IMR-90 (cell line): ENCODE results near the gene PLA2G2C. TPM values are rescaled to one million over a fixed set of nuclear protein-coding genes. Genes with fewer than 3 reads are reported as not detected.

ENCODE experiments used
- ATAC-seq: fragments of 200-7000 bp; cut with Tn5 transposase; 2 replicates; pipeline ENCODE4 v1.9.1; 2020; ENCODE audit warnings: low read depth, mild to moderate bottlenecking, moderate library complexity
- BruUV-seq: library from RNA; stranded (reverse); fragments of 400-500 nt; replicated peaks from 2 replicates; lab custom pipeline; 2021; lab: Mats Ljungman, UMichigan
- CTCF ChIA-PET: fragments of 300-600 bp; formaldehyde crosslinking; extraction: SDS; loops from one replicate; lab custom pipeline; 2021; ENCODE audit warnings: antibody characterized with exemption; lab: Yijun Ruan, JAX
- POLR2A ChIA-PET: fragments of 300-600 bp; sonication (Branson Sonifier 250); formaldehyde crosslinking; loops from one replicate; lab custom pipeline; 2022; ENCODE audit warnings: antibody characterized with exemption; ENCODE audit not compliant: unreplicated experiment; lab: Charles Lee
- DNase-seq: peaks from one replicate; pipeline ENCODE4 v3.0.0; 2013
- H2AFZ ChIP-seq: replicated peaks from 2 replicates; pipeline ENCODE3; 2013; ENCODE audit warnings: low read length, mild to moderate bottlenecking; ENCODE audit not compliant: poor library complexity
- H2AK5ac ChIP-seq: 2 replicates; pipeline ENCODE4 v1.6.1; 2013; ENCODE audit warnings: low read depth, low read length, inconsistent platforms
- H2AK9ac ChIP-seq: replicated peaks from 2 replicates; pipeline ENCODE3; 2013; ENCODE audit warnings: mild to moderate bottlenecking, low read depth, low read length, moderate library complexity; ENCODE audit not compliant: poor library complexity
- H2BK120ac ChIP-seq: 2 replicates; pipeline ENCODE4 v1.6.1; 2013; ENCODE audit warnings: low read depth, low read length, inconsistent platforms
- H2BK15ac ChIP-seq: 3 replicates; pipeline ENCODE4 v1.6.1; 2013; ENCODE audit warnings: low read depth, low read length, inconsistent platforms
- H2BK20ac ChIP-seq: 2 replicates; pipeline ENCODE4 v1.6.1; 2013; ENCODE audit warnings: low read depth, mild to moderate bottlenecking, inconsistent platforms, low read length, moderate library complexity
- H2BK5ac ChIP-seq: 2 replicates; pipeline ENCODE4 v1.6.1; 2013; ENCODE audit warnings: mild to moderate bottlenecking, low read depth, low read length, inconsistent platforms; ENCODE audit not compliant: poor library complexity, severe bottlenecking
- H3K14ac ChIP-seq: replicated peaks from 2 replicates; pipeline ENCODE4 v1.6.1; 2013; ENCODE audit warnings: low read depth, low read length, inconsistent platforms
- H3K18ac ChIP-seq: 2 replicates; pipeline ENCODE4 v1.6.1; 2013; ENCODE audit warnings: low read depth, low read length, control low read depth
- H3K23ac ChIP-seq: 2 replicates; pipeline ENCODE4 v1.6.1; 2013; ENCODE audit warnings: low read depth, low read length, inconsistent platforms
- H3K27ac ChIP-seq: 2 replicates; pipeline ENCODE4 v1.5.1; 2013; ENCODE audit warnings: mild to moderate bottlenecking, control low read depth, low read length; ENCODE audit not compliant: insufficient read depth
- H3K27me3 ChIP-seq: 2 replicates; pipeline ENCODE4 v1.6.1; 2013; ENCODE audit warnings: low read length; ENCODE audit not compliant: control insufficient read depth, insufficient read depth
- H3K36me3 ChIP-seq: 2 replicates; pipeline ENCODE4 v1.6.1; 2013; ENCODE audit warnings: low read length, mixed read lengths; ENCODE audit not compliant: control insufficient read depth, insufficient read depth
- H3K4ac ChIP-seq: 2 replicates; pipeline ENCODE4 v1.6.1; 2013; ENCODE audit warnings: low read depth, low read length, inconsistent platforms
- H3K4me1 ChIP-seq: 2 replicates; pipeline ENCODE4 v1.6.1; 2013; ENCODE audit warnings: low read length, mixed read lengths; ENCODE audit not compliant: control insufficient read depth, insufficient read depth
- H3K4me2 ChIP-seq: 2 replicates; pipeline ENCODE4 v1.6.1; 2013; ENCODE audit warnings: low read depth, mild to moderate bottlenecking, control low read depth, low read length, moderate library complexity
- H3K4me3 ChIP-seq: 2 replicates; pipeline ENCODE4 v1.5.1; 2013; ENCODE audit warnings: low read depth, mild to moderate bottlenecking, control low read depth, low read length, moderate library complexity; ENCODE audit not compliant: insufficient read depth
- H3K56ac ChIP-seq: 2 replicates; pipeline ENCODE4 v1.6.1; 2013; ENCODE audit warnings: low read length, inconsistent platforms; ENCODE audit not compliant: insufficient read depth; ENCODE audit errors: extremely low read depth
- H3K79me1 ChIP-seq, 2 experiments: 2 replicates each; pipeline ENCODE4 v1.6.1; 2013; ENCODE audit warnings: low read length in 2 of 2, inconsistent platforms in 1 of 2, low read depth in 1 of 2
- H3K9ac ChIP-seq: 2 replicates; pipeline ENCODE4 v1.6.1; 2013; ENCODE audit warnings: low read depth, low read length, control low read depth
- H3K9me1 ChIP-seq: 2 replicates; pipeline ENCODE4 v1.6.1; 2013; ENCODE audit warnings: low read length, inconsistent platforms; ENCODE audit not compliant: insufficient read depth
- H3K9me3 ChIP-seq: 2 replicates; pipeline ENCODE4 v1.6.1; 2013; ENCODE audit warnings: low read length; ENCODE audit not compliant: control insufficient read depth, insufficient read depth
- H4K20me1 ChIP-seq: 2 replicates; pipeline ENCODE4 v1.6.1; 2013; ENCODE audit warnings: low read length, inconsistent platforms; ENCODE audit not compliant: insufficient read depth
- H4K5ac ChIP-seq: 2 replicates; pipeline ENCODE4 v1.6.1; 2013; ENCODE audit warnings: mild to moderate bottlenecking, low read depth, low read length, control low read depth
- H4K8ac ChIP-seq, 2 experiments: 2 replicates each; pipeline ENCODE4 v1.6.1; 2013; ENCODE audit warnings: low read depth in 2 of 2, low read length in 2 of 2, control low read depth in 1 of 2, inconsistent platforms in 1 of 2
- H4K91ac ChIP-seq: 2 replicates; pipeline ENCODE4 v1.6.1; 2013; ENCODE audit warnings: low read depth, low read length, inconsistent platforms; ENCODE audit not compliant: insufficient read depth
- NFE2L2 ChIP-seq: fragments of 150-350 bp; IDR thresholded peaks from 2 replicates; pipeline ENCODE4 v1.6.1; 2016; ENCODE audit warnings: low read depth, mild to moderate bottlenecking, low read length
- RAD21 ChIP-seq: IDR thresholded peaks from 2 replicates; pipeline ENCODE4 v1.6.1; 2012; ENCODE audit warnings: low read length, improper control_type of control experiment
- WGBS, 2 experiments: methylation state at CpG; one replicate each; pipeline versions ENCODE4 v1.1.5 to v1.1.7; 2013; ENCODE audit warnings: missing lambda C conversion rate in 2 of 2; ENCODE audit not compliant: insufficient read length in 1 of 2; ENCODE audit errors: extremely low coverage in 2 of 2; 5-methylcytosine and 5-hydroxymethylcytosine counted together
- dilution Hi-C: fragments of 300-500 bp; cut with HindIII; formaldehyde crosslinking; loops from one replicate; pipeline ENCODE4 v1.14.3; 2018; ENCODE audit warnings: low sequenced_read_pairs; ENCODE audit not compliant: unreplicated experiment
- in situ Hi-C: fragments of 300-500 bp; cut with MboI; formaldehyde crosslinking; loops from 3 replicates; pipeline ENCODE4 v1.14.3; 2019; ENCODE audit warnings: low sequenced_read_pairs, inconsistent platforms, mixed read lengths
- intact Hi-C: fragments of 100-400 bp; cut with micrococcal nuclease; formaldehyde crosslinking; loops from 2 replicates; pipeline ENCODE4 v1.10.0; 2022
- polyA plus RNA-seq, 3 experiments: library from polyadenylated mRNA; depleted of rRNA; stranded (reverse); fragments of >200 nt; gene quantifications; 2 replicates each; pipeline ENCODE4 v1.2.3, GENCODE V29; 2012; ENCODE audit warnings: low replicate concordance in 1 of 3
- total RNA-seq: library from RNA; depleted of rRNA; stranded (reverse); fragments of >200 nt; gene quantifications from 2 replicates; pipeline ENCODE4 v1.2.3, GENCODE V29; 2012
- TF ChIP-seq, protein P1 (sequence below): fragments of 150-350 bp; IDR thresholded peaks from 2 replicates; pipeline ENCODE4 v1.6.1; 2017; ENCODE audit warnings: mild to moderate bottlenecking, antibody characterized with exemption, low read length, low read depth

PLA2G2C gene
- total and polyA plus RNA-seq, 2 of the 4 experiments (the other 2 are of a cell fraction), result not detected

DNA sequence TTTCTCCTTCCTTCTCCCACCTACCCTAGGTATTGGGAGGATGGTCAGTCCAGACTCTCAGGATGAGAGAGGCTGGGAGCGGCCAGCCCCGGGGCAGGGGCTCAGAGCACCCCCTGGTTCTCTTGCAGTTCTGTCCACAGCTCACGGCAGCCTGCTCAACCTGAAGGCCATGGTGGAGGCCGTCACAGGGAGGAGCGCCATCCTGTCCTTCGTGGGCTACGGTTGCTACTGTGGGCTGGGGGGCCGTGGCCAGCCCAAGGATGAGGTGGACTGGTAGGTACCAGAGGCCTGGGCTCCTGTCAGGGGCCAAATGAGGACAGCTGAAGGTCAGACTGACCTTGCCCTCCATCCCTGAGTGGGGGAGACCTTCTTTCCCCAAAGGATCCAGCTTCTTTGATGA lies 43.0 kb downstream of the PLA2G2C start:
- H3K79me1 ChIP-seq, result no peaks in the 10 kb centered on the region
- DNase-seq, result no peak
- ChIA-PET POLR2A (interaction anchor here (1.1 kb wide), 1 partner anchor 49 kb away, joined by 8 read pairs; no protein-coding TSS in a partner anchor), CTCF (interaction anchor here (0.5 kb wide), 1 partner anchor 217 kb away, joined by 3 read pairs; no protein-coding TSS in a partner anchor)
- in situ Hi-C loops (no loop called here), dilution Hi-C loops (no loop called here), intact Hi-C loops (no loop called here)
- no peak overlapping the region for H3K4me3 ChIP-seq
- ATAC-seq, result no peak
- WGBS, 2 experiments, result 77% methylated on average over 4 of the region's 8 CpGs; no CpG with 5 or more reads in 1 of the 2 experiments
- H2AFZ ChIP-seq, result no peak overlapping the region
- no peak overlapping the region for H3K9ac ChIP-seq
- H3K9me1 ChIP-seq, result 0 out of 2 replicates have a peak, but pooled peaks cover 3% of the 10 kb centered on the region
- no peaks in the 10 kb centered on the region for H3K4me1 ChIP-seq
- no peak overlapping the region for H2AK5ac ChIP-seq
- H3K27me3 ChIP-seq, result peaks cover 32% of the 10 kb centered on the region
- H4K8ac ChIP-seq, result no peak overlapping the region
- no TSS peak for BruUV-seq
- no peak overlapping the region for H4K5ac ChIP-seq
- TF ChIP-seq, protein P1, sequence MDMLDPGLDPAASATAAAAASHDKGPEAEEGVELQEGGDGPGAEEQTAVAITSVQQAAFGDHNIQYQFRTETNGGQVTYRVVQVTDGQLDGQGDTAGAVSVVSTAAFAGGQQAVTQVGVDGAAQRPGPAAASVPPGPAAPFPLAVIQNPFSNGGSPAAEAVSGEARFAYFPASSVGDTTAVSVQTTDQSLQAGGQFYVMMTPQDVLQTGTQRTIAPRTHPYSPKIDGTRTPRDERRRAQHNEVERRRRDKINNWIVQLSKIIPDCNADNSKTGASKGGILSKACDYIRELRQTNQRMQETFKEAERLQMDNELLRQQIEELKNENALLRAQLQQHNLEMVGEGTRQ, result no peak
- no peak for TF ChIP-seq RAD21
- no peak for TF ChIP-seq NFE2L2
- no peak overlapping the region for H2BK15ac ChIP-seq
- H2AK9ac ChIP-seq, result no peak overlapping the region
- H3K18ac ChIP-seq, result no peak overlapping the region
- H4K91ac ChIP-seq, result no peak overlapping the region
- H4K20me1 ChIP-seq, result no peaks in the 10 kb centered on the region; the same call in 1 of the 2 replicates
- no peak overlapping the region for H2BK120ac ChIP-seq
- no peaks in the 10 kb centered on the region for H3K9me3 ChIP-seq
- no peak overlapping the region for H3K27ac ChIP-seq
- H2BK5ac ChIP-seq, result no peak overlapping the region
- no peak overlapping the region for H3K23ac ChIP-seq
- H3K56ac ChIP-seq, result no peak overlapping the region
- no peaks in the 10 kb centered on the region for H3K36me3 ChIP-seq
- no peak overlapping the region for H2BK20ac ChIP-seq
- H3K4me2 ChIP-seq, result no peak overlapping the region
- H3K4ac ChIP-seq, result no peak overlapping the region
- no peak overlapping the region for H3K14ac ChIP-seq
